Naive B cell (primary cell): ENCODE measurements around the gene TRAF3IP1. TPM values are rescaled to one million over a fixed set of nuclear protein-coding genes. Genes with fewer than 3 reads are reported as not detected.

Experiments
- ATAC-seq, 2 donors: fragments of 150-1000 bp; cut with Tn5 transposase; 2 replicates each; pipeline ENCODE4 v1.10.0; 2021; ENCODE audit warnings: low read depth in 2 of 2, mild to moderate bottlenecking in 2 of 2, moderate library complexity in 2 of 2
- DNase-seq: peaks from one replicate; pipeline ENCODE4 v3.0.0; 2022
- H3K27ac Mint-ChIP-seq, 6 donors: one replicate each; pipeline ENCODE4 v1.8.0; 2020 to 2022; ENCODE audit warnings: mild to moderate bottlenecking in 6 of 6, mixed read lengths in 6 of 6, moderate library complexity in 5 of 6, inconsistent platforms in 2 of 6
- H3K27me3 Mint-ChIP-seq, 3 donors: one replicate each; pipeline ENCODE4 v1.8.0; 2021 to 2022; ENCODE audit warnings: mixed read lengths in 3 of 3, mild to moderate bottlenecking in 1 of 3
- H3K36me3 Mint-ChIP-seq, 2 donors: one replicate each; pipeline ENCODE4 v1.8.0; 2020 to 2022; ENCODE audit warnings: mixed read lengths in 2 of 2, inconsistent platforms in 1 of 2, mild to moderate bottlenecking in 1 of 2
- H3K4me1 Mint-ChIP-seq, 3 donors: one replicate each; pipeline ENCODE4 v1.8.0; 2020 to 2022; ENCODE audit warnings: mixed read lengths in 3 of 3, inconsistent platforms in 1 of 3, mild to moderate bottlenecking in 1 of 3, moderate library complexity in 1 of 3
- H3K4me3 Mint-ChIP-seq, 8 donors: one replicate each; pipeline ENCODE4 v1.8.0; 2020 to 2022; ENCODE audit warnings: mild to moderate bottlenecking in 8 of 8, mixed read lengths in 8 of 8, moderate library complexity in 8 of 8, inconsistent platforms in 2 of 8
- H3K9me3 Mint-ChIP-seq, 7 donors: one replicate each; pipeline ENCODE4 v1.8.0; 2020 to 2022; ENCODE audit warnings: mixed read lengths in 7 of 7, mild to moderate bottlenecking in 5 of 7, inconsistent platforms in 2 of 7, moderate library complexity in 1 of 7
- polyA plus RNA-seq, 6 donors: library from polyadenylated mRNA; unstranded; fragments of 300-500 nt; fragmentation: Illumina TruSeq; gene quantifications; one replicate each; pipeline ENCODE4 v1.2.3, GENCODE V29; 2021; ENCODE audit warnings: low read depth in 6 of 6

Gene TRAF3IP1
- polyA plus RNA-seq, 6 donors from 2014 or later: 2.8 to 5.4 (median 3.5) TPM

GRCh38 chr2:238290715-238291549 lies 29.4 kb upstream of the TRAF3IP1 start:
- H3K36me3 Mint-ChIP-seq: no peaks in the 10 kb centered on the region
- H3K27me3 Mint-ChIP-seq: peaks cover 0 to 9% (median 8%) of the 10 kb centered on the region in 3 donors
- ATAC-seq (no peak), DNase-seq (no peak)
- H3K4me1 Mint-ChIP-seq: peaks cover 21 to 35% (median 24%) of the 10 kb centered on the region in 3 donors
- peak overlapping the region in 2 of 6 donors; percentile 49 to 96 for H3K27ac Mint-ChIP-seq
- no peaks in the 10 kb centered on the region for H3K9me3 Mint-ChIP-seq
- peak overlapping the region in 6 of 8 donors; percentile 6 to 98 (median 93) for H3K4me3 Mint-ChIP-seq

DNA sequence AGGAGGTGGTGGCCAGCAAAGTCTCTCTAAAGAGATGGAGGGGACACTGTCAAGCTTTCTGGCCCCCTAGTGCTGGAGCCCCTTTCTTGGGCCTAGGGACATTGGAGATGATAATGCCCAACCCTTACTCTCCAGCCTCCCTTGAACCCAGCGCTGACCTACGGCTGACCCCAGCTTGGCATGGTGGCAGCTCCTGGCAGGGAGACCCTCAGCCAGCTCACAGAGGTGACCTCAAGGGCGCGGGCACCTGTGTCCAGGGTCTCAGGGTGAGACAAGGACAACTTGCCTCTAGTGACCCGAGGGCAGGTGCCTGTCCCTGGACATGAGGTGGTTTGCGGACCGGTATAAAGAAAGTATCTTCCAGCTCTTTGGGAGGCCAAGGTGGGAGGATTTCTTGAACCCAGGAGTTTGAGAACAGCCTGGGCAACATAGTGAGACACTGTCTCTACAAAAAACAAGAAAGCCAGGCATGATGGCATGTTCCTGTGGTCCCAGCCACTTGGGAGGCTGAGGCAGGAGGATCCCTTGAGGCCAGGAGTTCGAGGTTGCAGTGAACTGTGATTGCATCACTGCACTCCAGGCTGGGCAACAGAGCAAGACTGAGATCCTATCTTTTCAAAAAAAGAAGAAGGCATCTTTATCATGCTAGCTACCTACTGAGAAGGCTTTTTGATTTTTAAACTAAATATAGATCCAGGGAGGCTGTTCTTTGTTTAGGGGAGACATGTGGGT lies 28.6 kb upstream of the TRAF3IP1 start:
- DNase-seq (no peak), ATAC-seq (no peak)
- no peaks in the 10 kb centered on the region for H3K9me3 Mint-ChIP-seq
- H3K36me3 Mint-ChIP-seq: no peaks in the 10 kb centered on the region
- H3K27ac Mint-ChIP-seq: peak overlapping the region in 1 of 6 donors; percentile 38
- peak overlapping the region in 1 of 8 donors; percentile 92 for H3K4me3 Mint-ChIP-seq
- peaks cover 0 to 10% (median 9%) of the 10 kb centered on the region in 3 donors for H3K27me3 Mint-ChIP-seq
- peaks cover 21 to 28% (median 23%) of the 10 kb centered on the region in 3 donors for H3K4me1 Mint-ChIP-seq

GRCh38 chr2:238294046-238294392 lies 26.3 kb upstream of the TRAF3IP1 start:
- Mint-ChIP-seq H3K27me3 (peaks cover 0 to 22% (median 18%) of the 10 kb centered on the region in 3 donors), H3K9me3 (no peaks in the 10 kb centered on the region), H3K4me1 (peaks cover 12 to 16% (median 13%) of the 10 kb centered on the region in 3 donors), H3K36me3 (no peaks in the 10 kb centered on the region), H3K27ac (no peak overlapping the region), H3K4me3 (peak overlapping the region in 1 of 8 donors; percentile 47)
- DNase-seq: no peak
- no peak for ATAC-seq

GRCh38 chr2:238294393-238295143 lies 25.8 kb upstream of the TRAF3IP1 start:
- Mint-ChIP-seq H3K9me3 (no peaks in the 10 kb centered on the region), H3K4me1 (peaks cover 7 to 10% (median 8%) of the 10 kb centered on the region in 3 donors), H3K36me3 (no peaks in the 10 kb centered on the region), H3K4me3 (peak overlapping the region in 1 of 8 donors; percentile 47), H3K27me3 (peaks cover 0 to 26% (median 18%) of the 10 kb centered on the region in 3 donors), H3K27ac (no peak overlapping the region)
- DNase-seq: no peak
- no peak for ATAC-seq

GRCh38 chr2:238295144-238296112 lies 24.9 kb upstream of the TRAF3IP1 start:
- DNase-seq (no peak), ATAC-seq (no peak)
- H3K4me1 Mint-ChIP-seq: peaks cover 0 to 2% (median under 1%) of the 10 kb centered on the region in 3 donors
- no peak overlapping the region for H3K4me3 Mint-ChIP-seq
- no peaks in the 10 kb centered on the region for H3K36me3 Mint-ChIP-seq
- peaks cover 1 to 33% (median 18%) of the 10 kb centered on the region in 3 donors for H3K27me3 Mint-ChIP-seq
- H3K27ac Mint-ChIP-seq: no peak overlapping the region
- no peaks in the 10 kb centered on the region for H3K9me3 Mint-ChIP-seq

DNA sequence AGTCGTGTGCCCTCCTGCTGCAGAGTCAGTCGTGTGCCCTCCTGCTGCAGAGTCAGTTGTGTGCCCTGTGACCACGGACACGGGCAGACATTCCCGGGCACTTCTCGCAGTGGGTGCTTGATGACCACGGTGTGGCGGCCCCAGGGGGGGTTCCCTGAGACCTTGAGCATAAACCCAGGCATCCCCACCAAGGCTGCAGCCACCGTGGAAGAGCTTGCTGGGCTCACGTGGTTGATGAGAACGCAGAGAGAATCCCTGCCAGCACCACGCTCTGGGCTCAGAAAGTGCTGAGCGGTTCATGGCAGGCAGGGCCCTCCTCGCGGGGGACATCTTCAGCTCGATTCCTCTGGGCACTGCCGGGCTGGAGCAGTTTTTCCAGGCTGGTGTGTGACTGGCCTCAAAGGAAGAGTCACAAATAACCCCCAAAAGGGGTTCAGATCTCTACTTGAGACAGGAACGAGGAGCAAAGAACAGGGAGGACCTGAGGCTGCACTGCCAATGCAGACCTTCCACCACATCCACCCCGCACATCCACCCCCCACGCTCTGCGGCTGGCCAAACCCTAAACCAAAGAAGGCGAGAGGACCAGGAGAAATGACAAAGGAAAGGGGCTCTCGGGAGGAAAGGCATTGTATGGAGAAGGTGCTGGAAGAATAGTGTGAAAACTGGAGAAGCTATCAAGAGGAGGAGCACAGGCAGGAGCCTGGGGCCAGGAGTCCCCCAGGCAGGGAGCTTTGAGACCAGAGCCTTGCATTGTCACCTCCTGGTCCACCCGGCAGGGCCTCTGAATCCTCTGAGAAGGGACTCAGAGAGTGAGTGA lies 23.5 kb upstream of the TRAF3IP1 start:
- ATAC-seq: no peak
- Mint-ChIP-seq H3K27ac (no peak overlapping the region), H3K4me3 (no peak overlapping the region), H3K4me1 (no peaks in the 10 kb centered on the region), H3K27me3 (peaks cover 4 to 36% (median 18%) of the 10 kb centered on the region in 3 donors), H3K9me3 (no peaks in the 10 kb centered on the region), H3K36me3 (no peaks in the 10 kb centered on the region)
- DNase-seq: no peak

DNA sequence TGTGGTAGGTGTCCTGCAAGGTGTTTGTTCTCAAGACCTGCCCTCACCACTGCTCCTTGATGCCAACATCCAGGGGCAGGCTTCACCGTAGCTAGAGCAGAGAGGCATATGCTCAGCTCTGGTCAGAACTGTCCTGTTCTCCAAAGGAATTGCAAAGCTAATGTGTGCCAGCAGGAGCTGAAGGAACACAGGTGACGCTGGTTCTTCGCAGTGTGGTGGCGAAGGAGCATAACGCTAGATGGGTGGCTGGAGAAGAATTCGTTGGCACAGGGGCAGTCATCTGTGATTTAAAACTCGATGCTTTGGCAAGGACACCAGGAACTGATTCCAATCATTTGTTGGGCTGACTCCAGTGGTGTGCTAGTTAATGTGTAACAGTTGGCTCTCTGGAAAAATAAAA lies 20.5 kb upstream of the TRAF3IP1 start:
- no peak for DNase-seq
- H3K4me1 Mint-ChIP-seq: no peaks in the 10 kb centered on the region
- H3K27ac Mint-ChIP-seq: no peak overlapping the region
- no peak for ATAC-seq
- no peaks in the 10 kb centered on the region for H3K36me3 Mint-ChIP-seq
- H3K4me3 Mint-ChIP-seq: no peak overlapping the region
- H3K9me3 Mint-ChIP-seq: no peaks in the 10 kb centered on the region
- peaks cover 4 to 39% (median 16%) of the 10 kb centered on the region in 3 donors for H3K27me3 Mint-ChIP-seq

- Mint-ChIP-seq H3K27ac (no peak overlapping the region), H3K4me3 (no peak overlapping the region), H3K27me3 (peaks cover 4 to 33% (median 4%) of the 10 kb centered on the region in 3 donors), H3K36me3 (no peaks in the 10 kb centered on the region), H3K9me3 (no peaks in the 10 kb centered on the region), H3K4me1 (no peaks in the 10 kb centered on the region)
- no peak for ATAC-seq
- no peak for DNase-seq
Observed at GRCh38 chr2:238302087-238302486, 18.2 kb upstream of the TRAF3IP1 start.

DNA sequence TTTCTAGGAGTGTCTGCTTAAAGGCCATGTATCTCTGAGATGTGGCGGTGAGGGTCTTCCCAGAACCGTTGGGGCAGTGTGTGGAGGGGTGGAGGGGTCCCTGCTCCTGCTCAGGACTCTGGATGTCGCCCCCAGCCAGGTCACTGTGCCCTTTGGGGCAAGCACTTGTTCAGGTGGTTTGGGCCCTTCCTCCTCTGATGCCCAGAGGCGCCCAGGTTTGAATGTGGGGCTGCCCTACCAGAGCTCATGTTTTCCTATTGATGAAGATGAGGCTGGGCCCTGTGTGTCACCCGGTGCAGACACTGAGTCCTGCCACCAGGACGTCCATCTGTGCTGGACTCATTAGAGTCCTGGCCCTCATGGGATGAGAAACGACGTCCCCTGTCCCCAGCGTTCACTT lies 17.6 kb upstream of the TRAF3IP1 start:
- Mint-ChIP-seq H3K4me3 (no peak overlapping the region), H3K9me3 (no peaks in the 10 kb centered on the region), H3K4me1 (no peaks in the 10 kb centered on the region), H3K27me3 (peaks cover 0 to 29% (median 4%) of the 10 kb centered on the region in 3 donors), H3K36me3 (no peaks in the 10 kb centered on the region), H3K27ac (no peak overlapping the region)
- DNase-seq (no peak), ATAC-seq (no peak)

DNA sequence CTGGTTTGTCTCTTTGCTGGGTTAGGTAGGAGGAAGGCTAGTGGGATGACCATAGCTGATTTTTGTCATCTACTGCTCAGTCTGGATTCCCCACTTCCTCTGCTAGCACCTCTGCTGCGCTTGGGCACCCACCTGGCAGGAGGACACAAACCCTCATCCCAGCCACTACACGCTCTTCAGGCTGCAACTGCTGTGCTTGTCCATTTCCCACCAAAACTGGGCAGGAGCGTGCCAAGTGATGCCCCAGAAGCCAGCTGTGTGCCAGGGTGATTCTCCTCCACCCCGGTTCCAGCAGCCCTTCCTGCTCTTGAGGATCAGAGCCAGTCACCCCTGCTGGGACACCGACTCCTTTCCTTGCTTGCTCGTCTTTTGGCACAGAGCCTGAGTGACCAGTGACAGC lies 16.2 kb upstream of the TRAF3IP1 start:
- no peak overlapping the region for H3K27ac Mint-ChIP-seq
- DNase-seq: no peak
- no peak overlapping the region for H3K4me3 Mint-ChIP-seq
- peaks cover 4 to 28% (median 5%) of the 10 kb centered on the region in 3 donors for H3K27me3 Mint-ChIP-seq
- ATAC-seq: no peak
- H3K9me3 Mint-ChIP-seq: no peaks in the 10 kb centered on the region
- no peaks in the 10 kb centered on the region for H3K36me3 Mint-ChIP-seq
- H3K4me1 Mint-ChIP-seq: no peaks in the 10 kb centered on the region

GRCh38 chr2:238305092-238305862 lies 15.0 kb upstream of the TRAF3IP1 start:
- no peaks in the 10 kb centered on the region for H3K9me3 Mint-ChIP-seq
- no peak overlapping the region for H3K27ac Mint-ChIP-seq
- no peaks in the 10 kb centered on the region for H3K36me3 Mint-ChIP-seq
- no peak overlapping the region for H3K4me3 Mint-ChIP-seq
- ATAC-seq: no peak
- H3K4me1 Mint-ChIP-seq: no peaks in the 10 kb centered on the region
- no peak for DNase-seq
- peaks cover 4 to 26% (median 8%) of the 10 kb centered on the region in 3 donors for H3K27me3 Mint-ChIP-seq
